B cell (primary cell): ENCODE data around the gene ETFRF1. TPM values are rescaled to one million over a fixed set of nuclear protein-coding genes. Genes with fewer than 3 reads are reported as not detected.

Experiments used
- ATAC-seq: fragments of 200-7000 bp; cut with Tn5 transposase; one replicate; pipeline ENCODE4 v1.10.0; 2021; ENCODE audit warnings: low read depth, mild to moderate bottlenecking, moderate number of reproducible peaks, moderate library complexity
- CTCF ChIA-PET: fragments of 350-600 bp; sonication (Branson Sonifier 250); formaldehyde crosslinking; loops from one replicate; lab custom pipeline; 2021; ENCODE audit warnings: antibody characterized with exemption, inconsistent platforms; lab: Charles Lee
- POLR2A ChIA-PET: fragments of 350-600 bp; sonication (Branson Sonifier 250); formaldehyde crosslinking; loops from one replicate; lab custom pipeline; 2021; ENCODE audit warnings: antibody characterized with exemption; lab: Charles Lee
- DNase-seq: peaks from one replicate; pipeline ENCODE4 v3.0.0; 2013
- H2AFZ ChIP-seq: 2 replicates; pipeline ENCODE4 v1.6.1; 2012; ENCODE audit warnings: mild to moderate bottlenecking, low read depth, low read length; ENCODE audit not compliant: insufficient read depth, poor library complexity, severe bottlenecking
- H3K27ac ChIP-seq, 2 donors: 1 replicate in 1 of 2; 2 replicates in 1 of 2; pipeline ENCODE4 v1.5.1; 2012 to 2013; ENCODE audit warnings: low read length in 2 of 2, mild to moderate bottlenecking in 2 of 2, moderate library complexity in 1 of 2
- H3K27me3 ChIP-seq, 4 experiments: fragments of 200-600 bp in 1 of 4; sonication (generic) in 1 of 4; replicated peaks in 1 of 4; 1 replicate in 2 of 4; 2 replicates in 2 of 4; pipeline versions ENCODE4 v1.6.1 to v1.7.0; 2013 to 2016; ENCODE audit warnings: low read length in 3 of 4, mild to moderate bottlenecking in 2 of 4, mixed read lengths in 1 of 4, moderate library complexity in 1 of 4; ENCODE audit not compliant: insufficient read depth in 4 of 4, control insufficient read depth in 3 of 4; ENCODE audit errors: control extremely low read depth in 1 of 4
- H3K36me3 ChIP-seq, 2 experiments: replicated peaks in 1 of 2; 1 replicate in 1 of 2; 2 replicates in 1 of 2; pipeline versions ENCODE4 v1.6.1 to v1.7.1; 2013; ENCODE audit warnings: low read length in 1 of 2; ENCODE audit not compliant: insufficient read depth in 2 of 2, control insufficient read depth in 1 of 2; ENCODE audit errors: control extremely low read depth in 1 of 2, extremely low read depth in 1 of 2
- H3K4me1 ChIP-seq, 2 donors: fragments of 200-600 bp in 1 of 2; sonication (generic) in 1 of 2; 1 replicate in 1 of 2; 2 replicates in 1 of 2; pipeline versions ENCODE4 v1.5.1 to v1.6.1; 2013 to 2017; ENCODE audit warnings: low read length in 2 of 2; ENCODE audit not compliant: control insufficient read depth in 2 of 2, insufficient read depth in 2 of 2
- H3K4me2 ChIP-seq: replicated peaks from 2 replicates; pipeline ENCODE3; 2012; ENCODE audit warnings: mild to moderate bottlenecking, low read depth, low read length; ENCODE audit not compliant: poor library complexity, severe bottlenecking
- H3K4me3 ChIP-seq, 5 experiments: fragments of 200-600 bp in 1 of 5; sonication (generic) in 1 of 5; 1 replicate in 3 of 5; 2 replicates in 2 of 5; pipeline versions ENCODE4 v1.5.1 to v1.7.0; 2011 to 2016; ENCODE audit warnings: low read length in 4 of 5, mild to moderate bottlenecking in 4 of 5, low read depth in 2 of 5, control low read depth in 1 of 5, moderate library complexity in 1 of 5; ENCODE audit not compliant: insufficient read depth in 1 of 5; ENCODE audit errors: control extremely low read depth in 1 of 5, extremely low read depth in 1 of 5
- H3K79me2 ChIP-seq: fragments of 200-600 bp; sonication (generic); one replicate; pipeline ENCODE4 v1.6.0; 2016; ENCODE audit warnings: low read length; ENCODE audit not compliant: control insufficient read depth, insufficient read depth
- H3K9ac ChIP-seq: fragments of 200-600 bp; sonication (generic); 2 replicates; pipeline ENCODE4 v1.6.1; 2017; ENCODE audit warnings: mild to moderate bottlenecking, low read length, moderate library complexity
- H3K9me3 ChIP-seq, 3 donors: one replicate each; pipeline versions ENCODE4 v1.6.1 to v1.7.1; 2013; ENCODE audit warnings: low read length in 2 of 3; ENCODE audit not compliant: control insufficient read depth in 2 of 3, insufficient read depth in 1 of 3; ENCODE audit errors: control extremely low read depth in 1 of 3
- H4K20me1 ChIP-seq: 2 replicates; pipeline ENCODE4 v1.6.0; 2012; ENCODE audit warnings: mild to moderate bottlenecking, low read length; ENCODE audit not compliant: insufficient read depth, control insufficient read depth, poor library complexity, severe bottlenecking
- H3K27ac Mint-ChIP-seq: one replicate; pipeline ENCODE4 v1.8.0; 2021; ENCODE audit warnings: mixed read lengths
- H3K27me3 Mint-ChIP-seq: one replicate; pipeline ENCODE4 v1.8.0; 2021; ENCODE audit warnings: mixed read lengths
- H3K4me1 Mint-ChIP-seq: one replicate; pipeline ENCODE4 v1.8.0; 2021; ENCODE audit warnings: mixed read lengths
- H3K4me3 Mint-ChIP-seq: one replicate; pipeline ENCODE4 v1.8.0; 2021; ENCODE audit warnings: mixed read lengths
- H3K9me3 Mint-ChIP-seq: one replicate; pipeline ENCODE4 v1.8.0; 2022; ENCODE audit warnings: mixed read lengths; ENCODE audit not compliant: insufficient read depth
- EZH2 ChIP-seq: IDR thresholded peaks from 2 replicates; pipeline ENCODE4 v1.6.1; 2012; ENCODE audit warnings: borderline replicate concordance, low read depth, mild to moderate bottlenecking, moderate library complexity, low read length; ENCODE audit not compliant: insufficient read depth, poor library complexity, severe bottlenecking
- WGBS: methylation state at CpG from one replicate; pipeline ENCODE4 v1.1.5; 2013; ENCODE audit warnings: missing lambda C conversion rate; ENCODE audit not compliant: insufficient coverage; 5-methylcytosine and 5-hydroxymethylcytosine counted together
- intact Hi-C: fragments of 100-400 bp; cut with micrococcal nuclease; formaldehyde crosslinking; loops from one replicate; pipeline ENCODE4 v1.10.0; 2022
- polyA plus RNA-seq: library from polyadenylated mRNA; depleted of rRNA; stranded (reverse); fragments of >200 nt; gene quantifications from 2 replicates; pipeline ENCODE4 v1.2.3, GENCODE V29; 2012
- total RNA-seq, 2 donors: library from RNA; stranded (reverse); fragments of 120-200 nt in 1 of 2; gene quantifications; 1 replicate in 1 of 2; 2 replicates in 1 of 2; pipeline versions ENCODE4 v1.2.3 to v1.2.4, GENCODE V29; 2013 to 2022
- TF ChIP-seq, protein P1 (sequence below): fragments of 200-600 bp; IDR thresholded peaks from one replicate; pipeline ENCODE4 v1.8.0; 2022; ENCODE audit warnings: antibody characterized with exemption, mild to moderate bottlenecking

ETFRF1 gene
- total and polyA plus RNA-seq, 2 donors (not counting 1 experiment from before 2014, with no cell fraction given) = 17.9 to 26.1 TPM

DNA sequence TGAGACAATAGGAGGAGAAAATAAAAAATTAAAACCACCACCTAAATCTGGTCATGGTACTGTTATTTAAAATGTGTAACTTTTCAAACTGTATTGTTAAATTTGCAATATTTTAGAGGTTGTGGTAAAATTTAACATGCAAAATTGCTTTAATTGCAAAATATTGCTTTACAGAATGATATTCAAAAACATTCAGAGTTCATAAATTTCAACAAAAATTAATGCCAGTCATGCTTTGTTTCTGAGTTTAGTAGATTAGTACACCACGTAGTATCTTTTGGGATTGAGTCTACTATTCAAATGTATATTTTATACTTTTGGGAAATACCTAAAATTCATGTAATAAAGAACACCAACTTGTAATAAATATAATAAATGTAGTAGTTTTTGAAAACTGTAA lies 18.3 kb downstream of the ETFRF1 start:
- Histone ChIP-seq H2AFZ (no peak overlapping the region), H3K27me3 (no peaks in the 10 kb centered on the region), H3K79me2 (no peaks in the 10 kb centered on the region), H3K4me3 (no peak overlapping the region), H3K4me2 (no peak overlapping the region), H3K27ac (no peak overlapping the region), H4K20me1 (no peaks in the 10 kb centered on the region), H3K36me3 (peaks cover 4 to 10% of the 10 kb centered on the region in 2 experiments), H3K9ac (no peak overlapping the region), H3K4me1 (no peaks in the 10 kb centered on the region), H3K9me3 (no peaks in the 10 kb centered on the region)
- WGBS = no CpG with 5 or more reads among the region's 1 CpG
- no peak overlapping the region for H3K4me3 Mint-ChIP-seq
- POLR2A ChIA-PET = no interaction called here
- CTCF ChIA-PET = interaction anchor here (0.9 to 1.0 kb wide), 2 partner anchors 26 to 58 kb away, joined by 3 read pairs; no protein-coding TSS in a partner anchor
- no peaks in the 10 kb centered on the region for H3K9me3 Mint-ChIP-seq
- TF ChIP-seq, protein P1, sequence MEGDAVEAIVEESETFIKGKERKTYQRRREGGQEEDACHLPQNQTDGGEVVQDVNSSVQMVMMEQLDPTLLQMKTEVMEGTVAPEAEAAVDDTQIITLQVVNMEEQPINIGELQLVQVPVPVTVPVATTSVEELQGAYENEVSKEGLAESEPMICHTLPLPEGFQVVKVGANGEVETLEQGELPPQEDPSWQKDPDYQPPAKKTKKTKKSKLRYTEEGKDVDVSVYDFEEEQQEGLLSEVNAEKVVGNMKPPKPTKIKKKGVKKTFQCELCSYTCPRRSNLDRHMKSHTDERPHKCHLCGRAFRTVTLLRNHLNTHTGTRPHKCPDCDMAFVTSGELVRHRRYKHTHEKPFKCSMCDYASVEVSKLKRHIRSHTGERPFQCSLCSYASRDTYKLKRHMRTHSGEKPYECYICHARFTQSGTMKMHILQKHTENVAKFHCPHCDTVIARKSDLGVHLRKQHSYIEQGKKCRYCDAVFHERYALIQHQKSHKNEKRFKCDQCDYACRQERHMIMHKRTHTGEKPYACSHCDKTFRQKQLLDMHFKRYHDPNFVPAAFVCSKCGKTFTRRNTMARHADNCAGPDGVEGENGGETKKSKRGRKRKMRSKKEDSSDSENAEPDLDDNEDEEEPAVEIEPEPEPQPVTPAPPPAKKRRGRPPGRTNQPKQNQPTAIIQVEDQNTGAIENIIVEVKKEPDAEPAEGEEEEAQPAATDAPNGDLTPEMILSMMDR = no peak
- no peak for TF ChIP-seq EZH2
- no peaks in the 10 kb centered on the region for H3K4me1 Mint-ChIP-seq
- ATAC-seq (no peak), DNase-seq (no peak)
- intact Hi-C loops = no loop called here
- no peaks in the 10 kb centered on the region for H3K27me3 Mint-ChIP-seq
- H3K27ac Mint-ChIP-seq = no peak overlapping the region

DNA sequence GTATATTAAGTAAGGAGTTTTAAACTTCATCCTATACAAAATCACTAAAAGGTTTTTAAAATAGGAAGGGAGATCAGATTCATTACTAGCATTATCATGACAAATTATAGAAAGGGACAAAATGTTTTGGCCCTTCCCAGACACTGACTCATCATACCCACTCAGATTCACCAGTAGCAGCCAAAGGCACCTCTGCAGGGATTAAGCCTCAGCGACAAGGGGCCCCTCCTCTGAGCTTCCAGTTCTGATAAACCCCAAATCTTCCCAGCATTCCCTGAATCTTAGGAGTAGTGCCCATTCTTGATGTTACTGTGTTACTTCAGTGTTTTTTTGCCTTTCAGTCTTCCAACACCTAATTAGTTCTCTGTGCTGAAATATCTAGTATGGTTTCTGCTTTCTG lies 41.2 kb downstream of the ETFRF1 start:
- no peak overlapping the region for H3K9ac ChIP-seq
- H3K36me3 ChIP-seq = peaks cover 6 to 23% of the 10 kb centered on the region in 2 experiments
- no peak overlapping the region for H3K27ac Mint-ChIP-seq
- no peak overlapping the region for H3K4me2 ChIP-seq
- no peak overlapping the region for H3K27ac ChIP-seq
- H4K20me1 ChIP-seq = peaks cover 19% of the 10 kb centered on the region
- H3K4me1 Mint-ChIP-seq = peaks cover 4% of the 10 kb centered on the region
- intact Hi-C loops = no loop called here
- H3K9me3 ChIP-seq = no peaks in the 10 kb centered on the region
- WGBS = no CpG with 5 or more reads among the region's 1 CpG
- H3K4me3 ChIP-seq = no peak overlapping the region
- no peaks in the 10 kb centered on the region for H3K4me1 ChIP-seq
- POLR2A ChIA-PET = interaction anchor here (0.5 kb wide), 1 partner anchor 15 kb away, joined by 3 read pairs; no protein-coding TSS in a partner anchor
- H2AFZ ChIP-seq = no peak overlapping the region
- TF ChIP-seq EZH2 = no peak
- TF ChIP-seq, protein P1 = no peak
- H3K4me3 Mint-ChIP-seq = no peak overlapping the region
- CTCF ChIA-PET = no interaction called here
- ATAC-seq = no peak
- H3K27me3 Mint-ChIP-seq = no peaks in the 10 kb centered on the region
- DNase-seq = no peak
- peaks cover 66% of the 10 kb centered on the region for H3K79me2 ChIP-seq
- H3K27me3 ChIP-seq = no peaks in the 10 kb centered on the region
- H3K9me3 Mint-ChIP-seq = no peaks in the 10 kb centered on the region
